Measurements from ENCODE around the gene ERAL1.

Gene ERAL1

DNA sequence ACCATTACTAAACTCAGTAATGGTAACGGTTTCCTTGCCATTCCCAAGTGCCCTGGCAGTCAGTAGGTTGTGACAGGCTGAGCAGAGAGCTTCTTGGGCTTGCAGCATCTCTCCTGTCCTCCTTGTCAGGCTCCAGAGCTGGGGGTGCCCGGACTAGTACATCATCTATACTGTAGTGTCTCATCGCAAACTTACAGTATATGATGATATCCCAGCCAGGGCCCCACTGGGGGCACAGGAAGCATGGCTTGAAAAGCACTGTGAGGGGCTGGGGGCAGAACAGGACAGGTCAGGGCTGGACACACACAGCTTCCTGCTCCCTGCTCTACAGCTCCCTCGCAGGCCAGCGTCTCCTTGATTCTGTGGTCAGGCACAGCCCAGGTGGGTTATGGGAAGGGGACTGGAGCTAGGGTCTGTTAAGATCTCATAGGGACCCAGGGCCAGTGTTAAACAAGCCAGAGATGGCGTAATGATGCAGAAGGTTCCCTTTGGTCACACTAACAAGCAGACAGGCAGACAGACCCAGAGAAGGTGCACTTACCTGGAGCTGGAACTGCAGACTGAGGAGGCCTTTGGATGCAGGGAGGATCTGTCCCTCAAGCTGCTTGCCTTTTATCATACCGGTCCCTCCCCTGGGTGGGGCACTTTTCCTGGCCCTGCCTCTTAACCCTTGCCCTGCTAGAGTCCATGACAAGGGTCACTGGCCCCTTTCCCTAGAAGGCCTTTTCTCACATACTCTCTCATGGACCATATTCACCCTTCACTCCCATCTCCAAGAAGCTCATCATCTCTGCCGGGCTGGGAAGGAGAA, 6.8 kb downstream of the ERAL1 start:
- TF ChIP-seq CTCF (conservative IDR thresholded peaks at IDR 0.05; ENCODE audit: low read length): no peak
- no peak for DNase-seq (ENCODE audit: low read depth)
- no peak overlapping the region for H3K4me3 ChIP-seq (ENCODE audit: low read length)

DNA sequence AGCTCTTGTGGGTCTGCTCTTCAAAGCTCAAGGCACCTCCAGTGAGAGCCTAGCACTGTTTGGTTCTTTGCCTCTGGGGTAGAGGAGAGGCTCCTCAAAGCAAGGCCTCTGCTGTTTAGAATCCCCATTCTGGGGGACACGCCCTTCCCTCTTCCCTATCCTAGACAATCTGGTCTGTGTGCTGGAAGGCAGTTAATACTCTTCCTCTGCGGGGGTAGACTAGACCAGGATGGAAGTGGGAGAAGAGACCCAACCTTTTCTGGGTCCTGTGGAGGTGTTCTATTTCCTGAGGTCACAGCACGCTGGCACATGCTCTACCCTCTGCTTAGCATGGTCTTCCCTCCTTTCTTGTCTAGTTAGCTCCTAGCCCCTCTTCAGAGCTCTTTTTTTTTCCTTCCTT, 7.7 kb downstream of the ERAL1 start:
- DNase-seq (ENCODE audit: low read depth): no peak
- no peak for TF ChIP-seq CTCF (conservative IDR thresholded peaks at IDR 0.05; ENCODE audit: low read length)
- H3K4me3 ChIP-seq (ENCODE audit: low read length): no peak overlapping the region

DNA sequence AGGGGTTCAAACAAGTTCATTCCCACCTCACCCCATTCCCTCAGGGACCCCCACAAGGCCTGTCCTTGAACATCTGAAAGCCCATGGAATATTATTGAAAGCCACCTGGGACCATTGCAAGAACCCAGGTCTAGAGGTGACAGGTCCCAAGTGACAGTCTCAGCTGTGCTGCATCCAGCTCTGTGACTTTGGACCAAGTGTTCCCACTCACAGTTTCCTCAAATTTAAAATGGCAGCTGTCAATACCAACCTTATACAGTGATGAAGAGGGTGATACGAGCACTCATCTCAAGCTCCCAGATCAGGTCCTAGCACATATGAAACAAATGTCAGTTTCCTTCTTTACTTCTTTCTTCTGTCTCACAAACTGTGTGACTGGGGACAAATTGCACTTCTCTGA, 9.1 kb downstream of the ERAL1 start:
- no peak for DNase-seq (ENCODE audit: low read depth)
- TF ChIP-seq CTCF (conservative IDR thresholded peaks at IDR 0.05; ENCODE audit: low read length): no peak
- H3K4me3 ChIP-seq (ENCODE audit: low read length): no peak overlapping the region

- DNase-seq (ENCODE audit: low read depth): no peak
- no peak for TF ChIP-seq CTCF (conservative IDR thresholded peaks at IDR 0.05; ENCODE audit: low read length)
These were observed 10.4 kb downstream of the ERAL1 start for GRCh38 chr17:28864991-28865849.

DNA sequence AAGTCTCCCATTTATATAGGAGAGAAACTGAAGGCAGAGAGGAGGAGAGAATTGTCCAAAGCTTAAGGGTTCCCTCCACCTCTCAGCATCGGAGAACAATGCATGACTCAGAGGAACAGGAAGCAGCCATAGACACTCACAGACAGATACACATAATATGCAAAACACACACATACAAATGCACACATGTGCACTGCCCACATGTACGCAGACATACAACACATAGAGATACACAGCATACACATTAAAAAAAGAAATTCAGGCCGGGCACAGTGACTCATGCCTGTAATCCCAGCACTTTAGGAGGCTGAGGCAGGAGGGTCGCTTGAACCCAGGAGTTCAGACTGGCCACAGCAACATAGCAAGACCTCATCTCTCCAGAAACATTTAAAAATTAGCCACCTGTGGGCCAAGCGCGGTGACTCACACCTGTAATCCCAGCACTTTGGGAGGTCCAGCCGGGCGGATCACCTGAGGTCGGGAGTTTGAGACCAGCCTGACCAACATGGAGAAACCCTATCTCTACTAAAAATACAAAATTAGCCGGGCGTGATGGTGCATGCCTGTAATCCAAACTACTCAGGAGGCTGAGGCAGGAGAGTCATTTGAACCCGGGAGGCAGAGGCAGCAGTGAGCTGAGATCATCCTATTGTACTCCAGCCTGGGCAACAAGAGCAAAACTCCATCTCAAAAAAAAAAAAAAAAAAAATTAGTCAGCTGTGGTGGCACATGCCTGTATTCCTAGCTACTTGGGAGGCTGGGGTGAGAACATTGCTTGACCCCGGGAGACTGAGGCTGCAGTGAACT, 11.3 kb downstream of the ERAL1 start:
- no peak for TF ChIP-seq CTCF (conservative IDR thresholded peaks at IDR 0.05; ENCODE audit: low read length)
- no peak for DNase-seq (ENCODE audit: low read depth)
- no peak overlapping the region for H3K4me3 ChIP-seq (ENCODE audit: low read length)

More at GRCh38 chr17:28864991-28865849, 10.4 kb downstream of the ERAL1 start:
- H3K4me3 ChIP-seq (ENCODE audit: low read length): no peak overlapping the region

- TF ChIP-seq CTCF (conservative IDR thresholded peaks at IDR 0.05; ENCODE audit: low read length): no peak
- DNase-seq (ENCODE audit: low read depth): no peak
- no peak overlapping the region for H3K4me3 ChIP-seq (ENCODE audit: low read length)
These were observed 12.5 kb downstream of the ERAL1 start for GRCh38 chr17:28867276-28867675.

Measured in AG10803 (cell line).